ENCODE data around the gene BMERB1.
"Not testable (repeated sequence)": the region's sequence is repeated elsewhere in the genome, so short reads cannot be mapped to it uniquely, and the experiment has no call there.

Gene BMERB1

DNA sequence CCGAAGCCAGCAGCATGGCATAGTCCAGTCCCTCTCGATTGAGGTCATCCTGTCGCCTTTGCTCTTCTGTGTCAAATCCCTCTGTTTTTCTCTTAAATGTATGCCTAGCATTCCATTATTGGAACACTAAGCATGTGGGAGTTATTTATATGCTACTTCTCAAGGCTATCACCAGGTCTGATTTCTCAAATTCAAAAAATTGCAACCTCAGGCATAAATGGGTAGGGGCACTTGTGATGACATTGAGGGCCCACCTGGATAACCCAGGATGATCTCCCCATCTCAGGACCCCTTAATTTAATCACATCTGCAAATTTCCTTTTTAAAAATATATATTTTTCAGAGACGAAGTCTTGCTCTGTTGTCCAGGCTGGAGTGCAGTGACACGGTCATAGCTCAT, 95.7 kb downstream of the BMERB1 start:
- no peak for DNase-seq (ENCODE audit: low read depth)
- Histone ChIP-seq H3K9me3 (ENCODE audit: control insufficient read depth, low read length) (no peaks in the 10 kb centered on the region), H3K4me1 (ENCODE audit: control insufficient read depth, insufficient read depth, low read length) (no peaks in the 10 kb centered on the region), H3K4me3 (ENCODE audit: low read length) (no peak overlapping the region), H3K9ac (ENCODE audit: low read length) (no peak overlapping the region), H3K36me3 (ENCODE audit: control insufficient read depth, insufficient read depth, low read length, severe bottlenecking) (peaks cover 5% of the 10 kb centered on the region), H3K27me3 (replicated peaks; ENCODE audit: control insufficient read depth, insufficient read depth, low read length) (no peaks in the 10 kb centered on the region)

- no peak for DNase-seq (ENCODE audit: low read depth)
- Histone ChIP-seq H3K27me3 (replicated peaks; ENCODE audit: control insufficient read depth, insufficient read depth, low read length) (no peaks in the 10 kb centered on the region), H3K36me3 (ENCODE audit: control insufficient read depth, insufficient read depth, low read length, severe bottlenecking) (peaks cover 5% of the 10 kb centered on the region), H3K9ac (ENCODE audit: low read length) (no peak overlapping the region), H3K4me3 (ENCODE audit: low read length) (no peak overlapping the region), H3K9me3 (ENCODE audit: control insufficient read depth, low read length) (no peaks in the 10 kb centered on the region), H3K4me1 (ENCODE audit: control insufficient read depth, insufficient read depth, low read length) (no peaks in the 10 kb centered on the region)
Measured at GRCh38 chr16:15532825-15533224, 98.4 kb downstream of the BMERB1 start.

DNA sequence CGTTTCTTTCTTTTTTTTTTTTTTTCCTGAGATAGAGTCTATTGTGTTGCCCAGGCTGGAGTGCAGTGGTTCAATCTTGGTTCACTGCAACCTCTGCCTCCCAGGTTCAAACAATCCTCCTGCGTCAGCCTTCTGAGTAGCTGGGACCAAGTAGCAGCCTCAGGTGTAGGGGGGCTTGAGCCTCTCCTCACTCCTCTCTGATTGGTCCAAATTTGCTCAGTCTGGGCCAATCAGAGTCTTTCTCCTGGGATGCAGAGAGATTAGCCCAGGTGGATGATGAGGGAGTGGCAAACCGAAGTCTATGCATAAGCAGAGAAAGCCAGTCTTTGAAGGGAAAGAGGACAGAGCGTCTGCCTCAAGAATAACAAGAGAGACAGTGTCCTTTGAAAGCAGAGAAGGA, 99.0 kb downstream of the BMERB1 start:
- H3K27me3 ChIP-seq (replicated peaks; ENCODE audit: control insufficient read depth, insufficient read depth, low read length): no peaks in the 10 kb centered on the region
- DNase-seq (ENCODE audit: low read depth): no peak
- peaks cover 5% of the 10 kb centered on the region for H3K36me3 ChIP-seq (ENCODE audit: control insufficient read depth, insufficient read depth, low read length, severe bottlenecking)
- no peaks in the 10 kb centered on the region for H3K9me3 ChIP-seq (ENCODE audit: control insufficient read depth, low read length)
- H3K9ac ChIP-seq (ENCODE audit: low read length): no peak overlapping the region
- no peaks in the 10 kb centered on the region for H3K4me1 ChIP-seq (ENCODE audit: control insufficient read depth, insufficient read depth, low read length)
- H3K4me3 ChIP-seq (ENCODE audit: low read length): no peak overlapping the region

GRCh38 chr16:15535772-15536171, 101.4 kb downstream of the BMERB1 start:
- no peak overlapping the region for H3K4me3 ChIP-seq (ENCODE audit: low read length)

GRCh38 chr16:15536843-15537242, 102.5 kb downstream of the BMERB1 start:
- H3K9me3 ChIP-seq (ENCODE audit: control insufficient read depth, low read length): no peaks in the 10 kb centered on the region
- H3K4me1 ChIP-seq (ENCODE audit: control insufficient read depth, insufficient read depth, low read length): no peaks in the 10 kb centered on the region
- H3K9ac ChIP-seq (ENCODE audit: low read length): no peak overlapping the region
- no peaks in the 10 kb centered on the region for H3K27me3 ChIP-seq (replicated peaks; ENCODE audit: control insufficient read depth, insufficient read depth, low read length)
- peaks cover 5% of the 10 kb centered on the region for H3K36me3 ChIP-seq (ENCODE audit: control insufficient read depth, insufficient read depth, low read length, severe bottlenecking)
- DNase-seq (ENCODE audit: low read depth): no peak
- no peak overlapping the region for H3K4me3 ChIP-seq (ENCODE audit: low read length)

More at GRCh38 chr16:15535772-15536171, 101.4 kb downstream of the BMERB1 start:
- Histone ChIP-seq H3K9ac (ENCODE audit: low read length) (no peak overlapping the region), H3K4me1 (ENCODE audit: control insufficient read depth, insufficient read depth, low read length) (no peaks in the 10 kb centered on the region), H3K27me3 (replicated peaks; ENCODE audit: control insufficient read depth, insufficient read depth, low read length) (no peaks in the 10 kb centered on the region), H3K36me3 (ENCODE audit: control insufficient read depth, insufficient read depth, low read length, severe bottlenecking) (peaks cover 5% of the 10 kb centered on the region), H3K9me3 (ENCODE audit: control insufficient read depth, low read length) (no peaks in the 10 kb centered on the region)
- no peak for DNase-seq (ENCODE audit: low read depth)

DNA sequence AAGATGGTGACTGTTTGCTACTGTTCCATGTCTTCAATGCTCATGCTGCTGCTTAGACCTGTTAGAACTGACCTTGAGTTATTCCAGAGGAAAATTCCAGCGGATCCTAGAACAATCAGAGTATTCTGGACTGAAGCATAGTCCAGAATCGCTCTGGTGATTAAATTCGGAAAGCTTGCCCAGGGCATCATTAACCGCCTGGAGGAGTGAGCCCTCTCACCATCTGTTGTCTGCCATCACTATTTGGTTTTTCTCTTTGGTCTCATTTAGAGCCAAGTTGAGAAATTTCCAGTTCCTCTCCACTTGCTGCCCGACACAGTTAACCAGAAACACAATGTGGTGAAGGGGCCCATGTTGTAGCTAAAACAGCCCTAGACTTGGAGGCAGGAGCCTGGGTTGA, 104.1 kb downstream of the BMERB1 start:
- Histone ChIP-seq H3K4me3 (ENCODE audit: low read length) (no peak overlapping the region), H3K4me1 (ENCODE audit: control insufficient read depth, insufficient read depth, low read length) (no peaks in the 10 kb centered on the region), H3K9me3 (ENCODE audit: control insufficient read depth, low read length) (no peaks in the 10 kb centered on the region), H3K27me3 (replicated peaks; ENCODE audit: control insufficient read depth, insufficient read depth, low read length) (no peaks in the 10 kb centered on the region), H3K9ac (ENCODE audit: low read length) (no peak overlapping the region), H3K36me3 (ENCODE audit: control insufficient read depth, insufficient read depth, low read length, severe bottlenecking) (peaks cover 5% of the 10 kb centered on the region)
- no peak for DNase-seq (ENCODE audit: low read depth)

GRCh38 chr16:15539197-15539596, 104.8 kb downstream of the BMERB1 start:
- Histone ChIP-seq H3K27me3 (replicated peaks; ENCODE audit: control insufficient read depth, insufficient read depth, low read length) (no peaks in the 10 kb centered on the region), H3K9ac (ENCODE audit: low read length) (no peak overlapping the region), H3K9me3 (ENCODE audit: control insufficient read depth, low read length) (no peaks in the 10 kb centered on the region), H3K36me3 (ENCODE audit: control insufficient read depth, insufficient read depth, low read length, severe bottlenecking) (peaks cover 5% of the 10 kb centered on the region), H3K4me3 (ENCODE audit: low read length) (no peak overlapping the region), H3K4me1 (ENCODE audit: control insufficient read depth, insufficient read depth, low read length) (peaks cover 6% of the 10 kb centered on the region)
- no peak for DNase-seq (ENCODE audit: low read depth)

DNA sequence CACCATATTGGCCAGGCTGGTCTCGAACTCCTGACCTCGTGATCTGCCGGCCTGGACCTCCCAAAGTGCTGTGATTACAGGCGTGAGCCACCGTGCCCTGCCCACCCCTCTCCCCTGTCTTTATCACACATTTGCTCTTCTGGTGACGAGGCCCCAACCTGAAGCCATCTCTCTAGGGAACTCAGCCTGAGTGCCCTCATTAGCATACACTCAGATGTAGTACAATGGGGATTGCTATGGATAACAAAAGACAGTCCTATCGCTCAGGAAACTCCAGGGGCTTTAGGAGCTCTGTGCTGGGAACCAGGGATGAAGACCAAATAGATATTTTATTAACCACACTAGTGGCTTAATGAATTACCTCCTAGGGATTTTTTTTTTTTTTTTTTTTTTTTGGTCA, 107.9 kb downstream of the BMERB1 start:
- Histone ChIP-seq H3K36me3 (ENCODE audit: control insufficient read depth, insufficient read depth, low read length, severe bottlenecking) (no peaks in the 10 kb centered on the region), H3K27me3 (replicated peaks; ENCODE audit: control insufficient read depth, insufficient read depth, low read length) (no peaks in the 10 kb centered on the region), H3K4me3 (ENCODE audit: low read length) (no peak overlapping the region), H3K9ac (ENCODE audit: low read length) (no peak overlapping the region), H3K9me3 (ENCODE audit: control insufficient read depth, low read length) (no peaks in the 10 kb centered on the region), H3K4me1 (ENCODE audit: control insufficient read depth, insufficient read depth, low read length) (peaks cover 10% of the 10 kb centered on the region)
- no peak for DNase-seq (ENCODE audit: low read depth)

DNA sequence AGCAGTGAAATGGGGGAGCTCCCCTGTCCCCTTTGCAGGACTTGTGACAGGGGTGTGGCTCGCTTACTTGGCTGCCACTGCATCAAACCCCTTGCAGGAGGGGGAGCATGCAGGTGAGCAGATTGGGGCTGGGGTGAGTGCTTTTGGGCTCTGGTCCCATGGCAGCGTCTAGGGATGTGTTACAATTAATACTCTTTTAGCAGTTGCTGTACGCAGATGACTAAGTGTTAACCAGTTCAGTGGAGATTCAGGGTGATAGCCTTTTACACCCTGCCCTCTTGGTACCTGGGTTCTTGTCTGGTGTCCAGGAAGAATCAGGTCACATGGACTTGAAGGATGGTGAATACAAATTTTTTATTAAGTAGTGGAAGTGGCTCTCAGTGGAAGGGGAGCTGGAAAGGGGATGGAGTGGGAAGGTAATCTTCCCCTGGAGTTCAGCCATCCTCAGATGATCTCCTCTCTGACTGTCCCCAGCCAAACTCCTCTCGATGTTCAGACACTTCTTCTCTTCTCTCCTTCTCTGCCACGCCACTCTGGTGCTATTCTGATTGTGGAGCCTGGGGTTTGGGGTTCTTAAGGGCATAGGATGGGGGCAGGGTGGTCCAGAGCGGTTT, 108.5 kb downstream of the BMERB1 start:
- Histone ChIP-seq H3K9me3 (ENCODE audit: control insufficient read depth, low read length) (no peaks in the 10 kb centered on the region), H3K4me1 (ENCODE audit: control insufficient read depth, insufficient read depth, low read length) (peaks cover 10% of the 10 kb centered on the region), H3K9ac (ENCODE audit: low read length) (no peak overlapping the region), H3K36me3 (ENCODE audit: control insufficient read depth, insufficient read depth, low read length, severe bottlenecking) (no peaks in the 10 kb centered on the region), H3K4me3 (ENCODE audit: low read length) (no peak overlapping the region), H3K27me3 (replicated peaks; ENCODE audit: control insufficient read depth, insufficient read depth, low read length) (no peaks in the 10 kb centered on the region)
- no peak for DNase-seq (ENCODE audit: low read depth)

DNA sequence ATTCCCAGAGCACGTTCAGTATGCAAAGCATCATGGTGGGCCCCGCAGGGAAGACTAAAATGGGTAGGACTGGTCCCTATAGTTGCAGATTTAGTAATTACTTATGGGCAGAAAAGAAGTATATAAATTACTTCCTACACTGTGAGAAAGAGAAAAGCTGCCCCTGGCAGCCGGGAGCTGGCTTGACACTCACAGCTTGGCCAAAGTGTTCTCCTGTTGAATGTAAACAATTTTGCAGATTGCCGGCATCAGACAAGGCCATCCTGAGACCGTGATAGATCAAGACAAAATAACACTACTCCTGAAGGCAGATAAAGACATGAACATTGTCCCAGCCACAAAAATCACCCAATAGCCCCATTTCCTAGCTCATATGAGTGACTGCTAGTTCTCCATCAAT, 110.0 kb downstream of the BMERB1 start:
- DNase-seq (ENCODE audit: low read depth): no peak
- Histone ChIP-seq H3K4me1 (ENCODE audit: control insufficient read depth, insufficient read depth, low read length) (peaks cover 10% of the 10 kb centered on the region), H3K27me3 (replicated peaks; ENCODE audit: control insufficient read depth, insufficient read depth, low read length) (no peaks in the 10 kb centered on the region), H3K9me3 (ENCODE audit: control insufficient read depth, low read length) (no peaks in the 10 kb centered on the region), H3K4me3 (ENCODE audit: low read length) (no peak overlapping the region), H3K36me3 (ENCODE audit: control insufficient read depth, insufficient read depth, low read length, severe bottlenecking) (no peaks in the 10 kb centered on the region), H3K9ac (ENCODE audit: low read length) (no peak overlapping the region)

DNA sequence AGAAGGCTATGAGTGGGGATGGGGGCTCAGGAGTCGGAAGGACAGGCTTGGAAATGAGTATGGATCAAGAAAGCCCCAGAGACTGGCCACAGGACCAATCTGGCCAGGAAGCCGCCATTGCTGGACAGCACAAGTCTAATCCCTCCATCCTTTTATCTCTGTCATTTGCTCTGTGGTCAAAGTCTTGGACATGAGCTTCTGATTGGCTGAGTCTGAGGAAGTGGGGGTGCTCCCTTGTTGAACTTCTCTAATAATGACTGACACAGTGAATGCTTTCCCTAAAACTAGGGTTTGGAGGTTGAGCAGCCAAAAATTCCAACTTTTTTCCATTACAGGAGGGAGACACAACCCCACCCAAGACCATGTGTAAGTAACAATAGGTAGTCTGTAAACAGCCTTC, 111.2 kb downstream of the BMERB1 start:
- Histone ChIP-seq H3K4me1 (ENCODE audit: control insufficient read depth, insufficient read depth, low read length) (peaks cover 10% of the 10 kb centered on the region), H3K27me3 (replicated peaks; ENCODE audit: control insufficient read depth, insufficient read depth, low read length) (no peaks in the 10 kb centered on the region), H3K9ac (ENCODE audit: low read length) (no peak overlapping the region), H3K36me3 (ENCODE audit: control insufficient read depth, insufficient read depth, low read length, severe bottlenecking) (no peaks in the 10 kb centered on the region), H3K9me3 (ENCODE audit: control insufficient read depth, low read length) (no peaks in the 10 kb centered on the region), H3K4me3 (ENCODE audit: low read length) (no peak overlapping the region)
- DNase-seq (ENCODE audit: low read depth): no peak

DNA sequence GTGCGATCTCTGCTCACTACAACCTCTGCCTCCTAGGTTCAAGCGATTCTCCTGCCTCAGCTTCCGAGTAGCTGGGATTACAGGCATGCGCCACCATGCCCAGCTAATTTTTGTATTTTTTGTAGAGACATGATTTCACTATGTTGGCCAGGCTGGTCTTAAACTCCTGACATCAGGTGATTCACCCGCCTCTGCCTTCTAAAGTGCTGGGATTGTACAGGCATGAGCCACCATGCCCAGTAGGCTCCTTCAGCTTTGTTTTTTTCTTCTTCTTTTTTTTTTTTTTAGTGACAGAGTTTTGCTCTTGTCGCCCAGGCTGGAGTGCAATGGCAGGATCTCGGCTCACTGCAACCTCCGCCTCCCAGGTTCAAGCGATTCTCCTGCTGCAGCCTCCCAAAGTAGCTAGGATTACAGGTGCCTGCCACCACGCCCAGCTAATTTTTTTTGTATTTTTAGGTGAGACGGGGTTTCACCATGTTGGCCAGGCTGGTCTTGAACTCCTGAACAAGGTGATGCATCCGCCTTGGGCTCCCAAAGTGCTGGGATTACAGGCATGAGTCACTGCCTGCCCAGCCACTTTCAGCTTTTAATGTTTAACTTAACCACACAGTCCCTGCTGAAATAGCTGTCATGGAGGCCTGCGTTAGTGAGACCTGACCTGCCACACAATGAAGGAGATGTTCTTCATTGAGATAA, 112.8 kb downstream of the BMERB1 start:
- not testable (repeated sequence) for H3K36me3 ChIP-seq (ENCODE audit: control insufficient read depth, insufficient read depth, low read length, severe bottlenecking); DNase-seq (ENCODE audit: low read depth); H3K9me3 ChIP-seq (ENCODE audit: control insufficient read depth, low read length)

More for the DNA sequence above, 112.8 kb downstream of the BMERB1 start:
- not testable (repeated sequence) for H3K4me1 ChIP-seq (ENCODE audit: control insufficient read depth, insufficient read depth, low read length); H3K27me3 ChIP-seq (replicated peaks; ENCODE audit: control insufficient read depth, insufficient read depth, low read length); H3K9ac ChIP-seq (ENCODE audit: low read length); H3K4me3 ChIP-seq (ENCODE audit: low read length)

Measured in adipocyte (in vitro differentiated cells).